Upper lobe of left lung (tissue), 6 donors: Measurements from ENCODE around the gene CPPED1. TPM values are rescaled to one million over a fixed set of nuclear protein-coding genes. Genes with fewer than 3 reads are reported as not detected.

Experiments used
- ATAC-seq, 2 donors: fragments of 200-7000 bp; cut with Tn5 transposase; one replicate each; pipeline ENCODE4 v1.9.1; 2022; ENCODE audit warnings: mild to moderate bottlenecking in 2 of 2, moderate library complexity in 2 of 2; ENCODE audit not compliant: low FRiP score in 2 of 2
- DNase-seq, 2 donors: peaks; one replicate each; pipeline ENCODE4 v3.0.0-alpha.2; 2019 to 2020
- H3K27ac ChIP-seq, 4 donors: fragments of 200-600 bp; sonication (generic); one replicate each; pipeline ENCODE4 v1.5.1; 2016 to 2019
- H3K27me3 ChIP-seq, 4 donors: fragments of 200-600 bp; sonication (generic); one replicate each; pipeline ENCODE4 v1.5.1; 2017 to 2019
- H3K36me3 ChIP-seq, 4 donors: fragments of 200-600 bp; sonication (generic); one replicate each; pipeline ENCODE4 v1.5.1; 2016 to 2019
- H3K4me1 ChIP-seq, 4 donors: fragments of 200-600 bp; sonication (generic); one replicate each; pipeline ENCODE4 v1.5.1; 2018 to 2019
- H3K4me3 ChIP-seq, 4 donors: fragments of 200-600 bp; sonication (generic); one replicate each; pipeline ENCODE4 v1.5.1; 2017 to 2019; ENCODE audit warnings: mild to moderate bottlenecking in 2 of 4, moderate library complexity in 1 of 4
- H3K9me3 ChIP-seq, 4 donors: fragments of 200-600 bp; sonication (generic); one replicate each; pipeline ENCODE4 v1.5.1; 2018 to 2019
- CTCF ChIP-seq, 6 experiments: fragments of 450-650 bp in 4 of 6; fragments of 200-600 bp in 2 of 6; sonication (generic) in 2 of 6; IDR thresholded peaks; one replicate each; pipeline ENCODE4 v1.5.1; 2016 to 2019; ENCODE audit warnings: antibody characterized with exemption in 6 of 6
- EP300 ChIP-seq, 4 donors: sonication (generic); formaldehyde crosslinking; IDR thresholded peaks; one replicate each; pipeline ENCODE4 v1.5.1; 2017; ENCODE audit warnings: antibody characterized with exemption in 4 of 4, control low read depth in 2 of 4
- POLR2A ChIP-seq, 4 donors: fragments of 450-650 bp; IDR thresholded peaks; one replicate each; pipeline ENCODE4 v1.5.1; 2016 to 2017; ENCODE audit warnings: antibody characterized with exemption in 4 of 4, mild to moderate bottlenecking in 2 of 4
- POLR2AphosphoS5 ChIP-seq, 2 donors: sonication (generic); formaldehyde crosslinking; IDR thresholded peaks; one replicate each; pipeline ENCODE4 v1.5.1; 2017; ENCODE audit warnings: antibody characterized with exemption in 2 of 2
- WGBS, 2 donors: methylation state at CpG; one replicate each; pipeline ENCODE4 v1.1.5; 2017 to 2018; 5-methylcytosine and 5-hydroxymethylcytosine counted together
- total RNA-seq, 6 donors: library from RNA; depleted of rRNA in 4 of 6; stranded (reverse); fragments of >200 nt in 4 of 6; gene quantifications; one replicate each; pipeline versions ENCODE4 v1.1.0 to v1.2.1, GENCODE V29; 2016 to 2021
- donor health status: DM: no; HTN: no; CAD: no; lungs with moderate emphysema.
- donor health status: DM: no; HTN: yes; CAD: no; lungs with severe emphysema.

CPPED1 gene
- total RNA-seq, 6 donors from 2014 or later = 12.5 to 32.5 (median 23.1) TPM

GRCh38 chr16:12837291-12837690 is 33.6 kb upstream of the CPPED1 start:
- TF ChIP-seq POLR2A (IDR thresholded peaks at IDR 0.05) (no peak), POLR2AphosphoS5 (IDR thresholded peaks at IDR 0.05) (no peak), EP300 (IDR thresholded peaks at IDR 0.05) (no peak), CTCF (IDR thresholded peaks at IDR 0.05) (no peak)
- Histone ChIP-seq H3K36me3 (no peaks in the 10 kb centered on the region), H3K27me3 (no peaks in the 10 kb centered on the region), H3K4me1 (no peaks in the 10 kb centered on the region), H3K27ac (no peak overlapping the region), H3K4me3 (no peak overlapping the region), H3K9me3 (peaks cover 0 to 6% (median 0%) of the 10 kb centered on the region in 4 donors)
- 75 to 76% methylated on average over 1 of the region's 1 CpG for WGBS, 2 donors
- DNase-seq (no peak), ATAC-seq (no peak)

GRCh38 chr16:12833926-12834325 is 30.2 kb upstream of the CPPED1 start:
- Histone ChIP-seq H3K9me3 (peaks cover 0 to 6% (median 0%) of the 10 kb centered on the region in 4 donors), H3K27me3 (no peaks in the 10 kb centered on the region), H3K4me3 (no peak overlapping the region), H3K4me1 (no peaks in the 10 kb centered on the region), H3K27ac (no peak overlapping the region), H3K36me3 (no peaks in the 10 kb centered on the region)
- WGBS, 2 donors = 65 to 72% methylated on average over 10 of the region's 10 CpGs
- no peak for ATAC-seq
- DNase-seq = no peak
- TF ChIP-seq POLR2AphosphoS5 (IDR thresholded peaks at IDR 0.05) (no peak), POLR2A (IDR thresholded peaks at IDR 0.05) (no peak), CTCF (IDR thresholded peaks at IDR 0.05) (no peak), EP300 (IDR thresholded peaks at IDR 0.05) (no peak)

- 83 to 85% methylated on average over 11 of the region's 11 CpGs for WGBS, 2 donors
These were observed 25.6 kb upstream of the CPPED1 start for GRCh38 chr16:12829096-12829888.

GRCh38 chr16:12828206-12828605 is 24.5 kb upstream of the CPPED1 start:
- Histone ChIP-seq H3K27ac (no peak overlapping the region), H3K9me3 (no peaks in the 10 kb centered on the region), H3K4me1 (no peaks in the 10 kb centered on the region), H3K36me3 (no peaks in the 10 kb centered on the region), H3K27me3 (no peaks in the 10 kb centered on the region), H3K4me3 (no peak overlapping the region)
- TF ChIP-seq CTCF (IDR thresholded peaks at IDR 0.05) = no peak
- no peak for TF ChIP-seq POLR2A (IDR thresholded peaks at IDR 0.05)
- TF ChIP-seq EP300 (IDR thresholded peaks at IDR 0.05) = no peak
- TF ChIP-seq POLR2AphosphoS5 (IDR thresholded peaks at IDR 0.05) = no peak
- ATAC-seq = no peak
- DNase-seq = no peak

More at GRCh38 chr16:12829096-12829888, 25.6 kb upstream of the CPPED1 start:
- no peak overlapping the region for H3K27ac ChIP-seq
- no peaks in the 10 kb centered on the region for H3K9me3 ChIP-seq
- TF ChIP-seq EP300 (IDR thresholded peaks at IDR 0.05) = no peak
- TF ChIP-seq CTCF (IDR thresholded peaks at IDR 0.05) = no peak
- TF ChIP-seq POLR2A (IDR thresholded peaks at IDR 0.05) = no peak
- no peak for TF ChIP-seq POLR2AphosphoS5 (IDR thresholded peaks at IDR 0.05)
- DNase-seq (no peak), ATAC-seq (no peak)
- H3K4me3 ChIP-seq = no peak overlapping the region
- H3K27me3 ChIP-seq = no peaks in the 10 kb centered on the region
- no peaks in the 10 kb centered on the region for H3K36me3 ChIP-seq
- H3K4me1 ChIP-seq = no peaks in the 10 kb centered on the region

GRCh38 chr16:12826559-12826958 is 22.9 kb upstream of the CPPED1 start:
- no peaks in the 10 kb centered on the region for H3K4me1 ChIP-seq
- no peaks in the 10 kb centered on the region for H3K36me3 ChIP-seq
- no peak overlapping the region for H3K4me3 ChIP-seq
- no peaks in the 10 kb centered on the region for H3K9me3 ChIP-seq
- TF ChIP-seq POLR2AphosphoS5 (IDR thresholded peaks at IDR 0.05) (no peak), CTCF (IDR thresholded peaks at IDR 0.05) (no peak), POLR2A (IDR thresholded peaks at IDR 0.05) (no peak), EP300 (IDR thresholded peaks at IDR 0.05) (no peak)
- ATAC-seq (no peak), DNase-seq (no peak)
- no peaks in the 10 kb centered on the region for H3K27me3 ChIP-seq
- 63 to 64% methylated on average over 3 of the region's 3 CpGs for WGBS, 2 donors
- H3K27ac ChIP-seq = no peak overlapping the region
